ENCODE data around the gene IL18R1.

IL18R1 gene

DNA sequence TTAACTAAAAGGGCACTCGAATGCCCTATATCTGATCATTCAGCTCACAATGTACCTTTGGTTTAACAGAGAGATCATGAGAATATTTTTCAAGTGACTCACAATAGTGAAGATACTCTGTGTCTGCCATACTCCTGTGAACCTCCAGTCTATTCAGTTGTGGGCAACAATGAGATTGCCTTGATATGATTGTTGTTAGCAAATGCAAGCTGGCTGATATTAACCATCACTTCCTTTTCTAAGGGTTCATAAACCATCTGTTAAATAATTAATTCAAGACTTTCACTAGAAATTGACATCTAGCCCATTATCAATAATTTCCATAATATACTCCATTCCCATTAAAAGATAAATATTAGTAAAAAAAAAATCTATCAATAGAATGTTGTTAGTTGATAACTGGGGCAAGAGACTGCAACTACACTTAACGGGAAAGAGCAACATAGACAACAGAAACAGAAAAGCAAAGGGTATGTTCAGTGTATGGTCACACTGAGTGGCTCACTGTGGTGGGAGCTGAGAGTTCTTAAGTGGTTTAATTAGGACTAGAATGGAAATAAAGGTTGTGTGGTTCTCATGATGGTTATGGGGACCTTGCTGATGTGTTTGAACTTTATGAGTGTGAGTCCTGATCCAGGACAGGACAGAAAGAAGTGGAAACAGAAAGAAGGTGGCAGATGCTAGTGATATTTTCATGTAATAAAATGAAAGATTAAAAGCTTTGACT is 79.2 kb downstream of the IL18R1 start:
- DNase-seq (ENCODE audit: low read depth): no peak
- H3K4me3 ChIP-seq (ENCODE audit: low read depth, low read length): no peak overlapping the region
- TF ChIP-seq, protein P1, sequence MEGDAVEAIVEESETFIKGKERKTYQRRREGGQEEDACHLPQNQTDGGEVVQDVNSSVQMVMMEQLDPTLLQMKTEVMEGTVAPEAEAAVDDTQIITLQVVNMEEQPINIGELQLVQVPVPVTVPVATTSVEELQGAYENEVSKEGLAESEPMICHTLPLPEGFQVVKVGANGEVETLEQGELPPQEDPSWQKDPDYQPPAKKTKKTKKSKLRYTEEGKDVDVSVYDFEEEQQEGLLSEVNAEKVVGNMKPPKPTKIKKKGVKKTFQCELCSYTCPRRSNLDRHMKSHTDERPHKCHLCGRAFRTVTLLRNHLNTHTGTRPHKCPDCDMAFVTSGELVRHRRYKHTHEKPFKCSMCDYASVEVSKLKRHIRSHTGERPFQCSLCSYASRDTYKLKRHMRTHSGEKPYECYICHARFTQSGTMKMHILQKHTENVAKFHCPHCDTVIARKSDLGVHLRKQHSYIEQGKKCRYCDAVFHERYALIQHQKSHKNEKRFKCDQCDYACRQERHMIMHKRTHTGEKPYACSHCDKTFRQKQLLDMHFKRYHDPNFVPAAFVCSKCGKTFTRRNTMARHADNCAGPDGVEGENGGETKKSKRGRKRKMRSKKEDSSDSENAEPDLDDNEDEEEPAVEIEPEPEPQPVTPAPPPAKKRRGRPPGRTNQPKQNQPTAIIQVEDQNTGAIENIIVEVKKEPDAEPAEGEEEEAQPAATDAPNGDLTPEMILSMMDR (IDR thresholded peaks at IDR 0.05; ENCODE audit: control insufficient read depth, extremely low read depth, insufficient read depth): no peak

DNA sequence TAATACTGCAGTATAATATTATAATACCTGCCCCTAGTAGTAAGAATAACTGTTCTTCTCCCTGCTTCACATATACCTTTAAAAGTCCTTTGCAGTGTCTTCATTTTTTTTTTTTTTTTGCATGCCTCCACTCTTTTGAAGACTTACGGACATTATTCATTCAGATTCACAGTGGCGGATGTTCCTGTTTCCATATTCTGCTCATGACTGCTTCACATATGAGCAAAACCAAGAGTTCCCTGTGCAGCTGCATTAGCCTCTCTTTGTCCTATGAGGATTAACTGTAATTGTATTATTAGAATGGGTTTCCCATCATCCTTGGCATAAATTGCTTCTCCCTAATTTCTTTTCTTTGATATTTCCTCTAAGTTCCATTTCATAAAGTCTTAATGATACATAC is 80.1 kb downstream of the IL18R1 start:
- DNase-seq (ENCODE audit: low read depth): no peak
- TF ChIP-seq, protein P1 (IDR thresholded peaks at IDR 0.05; ENCODE audit: control insufficient read depth, extremely low read depth, insufficient read depth): no peak
- H3K4me3 ChIP-seq (ENCODE audit: low read depth, low read length): no peak overlapping the region

DNA sequence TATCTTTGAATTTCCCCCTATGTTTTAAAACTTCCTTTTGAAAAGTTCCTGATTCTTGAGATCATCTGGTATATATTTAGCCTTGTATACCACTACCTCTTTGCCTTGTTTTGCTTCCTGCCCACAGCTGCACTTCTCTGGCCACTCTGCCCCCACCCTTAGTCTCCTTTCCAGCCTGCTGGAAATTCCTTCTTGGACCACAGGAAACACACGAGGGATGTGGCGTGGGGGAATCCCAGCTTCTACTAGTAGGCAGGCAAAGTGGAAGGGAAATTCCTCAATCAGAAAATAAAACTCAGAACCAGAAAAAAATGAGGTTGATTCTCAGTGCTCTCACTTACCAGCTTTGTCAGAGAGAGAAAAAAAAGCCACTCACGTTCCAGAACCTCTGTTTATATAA is 80.7 kb downstream of the IL18R1 start:
- no peak overlapping the region for H3K4me3 ChIP-seq (ENCODE audit: low read depth, low read length)
- TF ChIP-seq, protein P1 (IDR thresholded peaks at IDR 0.05; ENCODE audit: control insufficient read depth, extremely low read depth, insufficient read depth): no peak
- no peak for DNase-seq (ENCODE audit: low read depth)

DNA sequence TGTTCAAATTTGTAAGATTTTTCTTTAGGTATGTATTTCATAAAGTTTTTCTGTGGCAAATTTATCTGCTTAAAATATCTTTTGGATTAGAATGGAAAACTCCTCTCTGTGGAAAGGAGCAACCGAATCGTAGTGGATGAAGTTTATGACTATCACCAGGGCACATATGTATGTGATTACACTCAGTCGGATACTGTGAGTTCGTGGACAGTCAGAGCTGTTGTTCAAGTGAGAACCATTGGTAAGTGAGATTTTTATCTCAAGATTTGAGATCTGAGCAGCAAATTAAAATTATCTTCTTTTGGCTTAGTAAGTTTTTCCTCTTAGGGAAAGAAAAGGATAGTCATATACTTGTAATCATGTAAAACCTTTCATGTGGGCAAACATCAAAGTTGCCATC is 81.5 kb downstream of the IL18R1 start:
- H3K4me3 ChIP-seq (ENCODE audit: low read depth, low read length): no peak overlapping the region
- TF ChIP-seq, protein P1 (IDR thresholded peaks at IDR 0.05; ENCODE audit: control insufficient read depth, extremely low read depth, insufficient read depth): no peak

DNA sequence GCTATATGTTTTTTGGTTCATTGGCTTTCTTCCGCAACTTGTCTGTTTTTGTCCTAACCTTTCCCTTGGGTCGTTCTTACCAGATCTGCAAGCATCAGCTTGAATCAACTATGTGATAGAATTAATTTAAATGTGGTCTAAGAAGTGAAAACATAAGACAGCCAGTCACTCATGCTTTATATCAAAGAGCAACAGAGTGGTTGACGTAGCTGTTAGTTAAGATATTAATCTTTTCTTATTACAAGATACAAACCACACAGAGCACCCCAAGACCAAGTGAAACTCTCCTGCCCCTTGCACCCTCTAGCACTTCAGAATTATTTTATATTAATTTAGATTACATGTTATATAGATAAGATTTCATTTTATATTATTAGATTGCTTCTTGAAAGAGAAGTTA is 82.5 kb downstream of the IL18R1 start:
- no peak overlapping the region for H3K4me3 ChIP-seq (ENCODE audit: low read depth, low read length)
- DNase-seq (ENCODE audit: low read depth): no peak
- TF ChIP-seq, protein P1 (IDR thresholded peaks at IDR 0.05; ENCODE audit: control insufficient read depth, extremely low read depth, insufficient read depth): no peak

More for the DNA sequence above, 81.5 kb downstream of the IL18R1 start:
- DNase-seq (ENCODE audit: low read depth): no peak

DNA sequence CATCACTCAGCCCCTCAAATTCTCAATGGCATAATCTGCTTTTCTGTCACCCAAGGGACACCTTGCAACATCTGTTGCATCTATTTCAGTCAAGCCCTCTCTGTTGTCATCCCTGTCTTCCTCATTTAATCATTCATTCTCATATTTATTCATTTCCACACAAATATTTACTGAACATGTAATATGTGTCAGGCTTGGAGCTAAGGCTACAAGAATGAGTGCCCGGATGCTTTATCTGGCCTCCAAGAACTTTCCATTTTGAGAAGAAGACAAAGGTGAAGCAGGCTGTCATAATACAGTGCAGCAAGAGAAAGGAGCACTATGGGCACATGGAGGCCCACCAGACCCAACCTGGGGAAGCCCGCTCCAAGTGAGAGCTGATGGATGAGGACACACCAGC is 83.0 kb downstream of the IL18R1 start:
- TF ChIP-seq, protein P1 (IDR thresholded peaks at IDR 0.05; ENCODE audit: control insufficient read depth, extremely low read depth, insufficient read depth): no peak
- no peak for DNase-seq (ENCODE audit: low read depth)
- no peak overlapping the region for H3K4me3 ChIP-seq (ENCODE audit: low read depth, low read length)

Data from LNCaP clone FGC (cell line).